Fibroblast of mammary gland (primary cell): ENCODE data around the gene HAGH.

Experiments
- DNase-seq: peaks from one replicate; pipeline ENCODE4 v3.0.0-alpha.2; 2010; ENCODE audit warnings: low read depth
- H3K4me3 ChIP-seq: 2 replicates; pipeline ENCODE4 v1.5.1; 2011; ENCODE audit warnings: low read depth, mild to moderate bottlenecking, low read length, moderate library complexity; ENCODE audit not compliant: control insufficient read depth
- CTCF ChIP-seq: conservative IDR thresholded peaks from 2 replicates; pipeline ENCODE4 v1.5.1; 2011; ENCODE audit warnings: low read depth, low read length, inconsistent platforms; ENCODE audit not compliant: control insufficient read depth, insufficient read depth

The HAGH gene

GRCh38 chr16:1791256-1791942 is 35.2 kb downstream of the HAGH start:
- no peak overlapping the region for H3K4me3 ChIP-seq
- no peak for TF ChIP-seq CTCF
- no peak for DNase-seq

- no peak overlapping the region for H3K4me3 ChIP-seq
- DNase-seq: no peak
- TF ChIP-seq CTCF: no peak
Measured at GRCh38 chr16:1790611-1791255, 35.9 kb downstream of the HAGH start.

- no peak for DNase-seq
- no peak for TF ChIP-seq CTCF
- H3K4me3 ChIP-seq: no peak overlapping the region
Measured at GRCh38 chr16:1790261-1790610, 36.4 kb downstream of the HAGH start.

- no peak for TF ChIP-seq CTCF
- DNase-seq: no peak
- H3K4me3 ChIP-seq: no peak overlapping the region
Measured at GRCh38 chr16:1789643-1790045, 37.0 kb downstream of the HAGH start.

GRCh38 chr16:1788708-1789100 is 37.9 kb downstream of the HAGH start:
- no peak for DNase-seq
- no peak overlapping the region for H3K4me3 ChIP-seq
- TF ChIP-seq CTCF: no peak

- TF ChIP-seq CTCF: no peak
- H3K4me3 ChIP-seq: no peak overlapping the region
- DNase-seq: no peak
Measured at GRCh38 chr16:1788095-1788707, 38.4 kb downstream of the HAGH start.
